Measurements from ENCODE around the gene PWP2. TPM values are rescaled to one million over a fixed set of nuclear protein-coding genes. Genes with fewer than 3 reads are reported as not detected.

The PWP2 gene
- total and polyA plus RNA-seq, 2 experiments from 2014 or later = 0.99 to 1.4 TPM

Other genes with a start within 250 kb of the PWP2 start
- gene AGPAT3, start 242.2 kb upstream of the PWP2 start, total RNA-seq = 19.4 and 23.6 TPM in 2 replicates
- 12.4 and 20.1 TPM in 2 replicates for gene AGPAT3, start 242.2 kb upstream of the PWP2 start, polyA plus RNA-seq
- 12.6 and 14.5 TPM in 2 replicates for gene TRAPPC10, start 95.1 kb upstream of the PWP2 start, total RNA-seq
- gene TRAPPC10, start 95.1 kb upstream of the PWP2 start, polyA plus RNA-seq = 6.5 and 7.9 TPM in 2 replicates
- gene GATD3, start 26.3 kb downstream of the PWP2 start, total RNA-seq = 25.3 and 28.5 TPM in 2 replicates
- 13.8 and 17.7 TPM in 2 replicates for gene GATD3, start 26.3 kb downstream of the PWP2 start, polyA plus RNA-seq
- 0.12 and 0.14 TPM in 2 replicates for gene ICOSLG, start 133.5 kb downstream of the PWP2 start, total RNA-seq
- 0.30 TPM in 1 of 2 replicates, not detected in the other for gene ICOSLG, start 133.5 kb downstream of the PWP2 start, polyA plus RNA-seq
- gene DNMT3L, start 154.5 kb downstream of the PWP2 start, total RNA-seq = not detected in 2 replicates
- gene DNMT3L, start 154.5 kb downstream of the PWP2 start, polyA plus RNA-seq = not detected in 2 replicates
- gene AIRE, start 178.5 kb downstream of the PWP2 start, total RNA-seq = 0.45 TPM in 1 of 2 replicates, not detected in the other
- gene AIRE, start 178.5 kb downstream of the PWP2 start, polyA plus RNA-seq = not detected in 2 replicates
- gene PFKL, start 192.7 kb downstream of the PWP2 start, total RNA-seq = 197 and 213 TPM in 2 replicates
- gene PFKL, start 192.7 kb downstream of the PWP2 start, polyA plus RNA-seq = 204 and 281 TPM in 2 replicates
- 40.9 and 46.7 TPM in 2 replicates for gene CFAP410, start 232.0 kb downstream of the PWP2 start, total RNA-seq
- 34.0 and 37.1 TPM in 2 replicates for gene CFAP410, start 232.0 kb downstream of the PWP2 start, polyA plus RNA-seq
- not detected in 2 replicates for gene TRPM2, start 246.2 kb downstream of the PWP2 start, total RNA-seq
- gene TRPM2, start 246.2 kb downstream of the PWP2 start, polyA plus RNA-seq = not detected in 2 replicates

Measured in cardiac muscle cell (in vitro differentiated cells and primary cell).